22Rv1 (cell line): ENCODE data around the gene NAA16.

Experiments
- H3K27ac ChIP-seq: fragments of 450-650 bp; 2 replicates; pipeline ENCODE4 v1.5.1; 2017
- CTCF ChIP-seq: fragments of 450-650 bp; IDR thresholded peaks from 2 replicates; pipeline ENCODE4 v1.5.1; 2017; ENCODE audit warnings: mild to moderate bottlenecking
- ZFX ChIP-seq: fragments of 450-650 bp; IDR thresholded peaks from 2 replicates; pipeline ENCODE4 v1.6.1; 2017; ENCODE audit warnings: antibody characterized with exemption, borderline replicate concordance

NAA16 gene

GRCh38 chr13:41317243-41317642 is 6.2 kb downstream of the NAA16 start:
- TF ChIP-seq CTCF (no peak), ZFX (no peak)
- H3K27ac ChIP-seq: no peak overlapping the region

- TF ChIP-seq CTCF (no peak), ZFX (no peak)
- no peak overlapping the region for H3K27ac ChIP-seq
These were observed 14.7 kb downstream of the NAA16 start for GRCh38 chr13:41325752-41326151.

GRCh38 chr13:41326661-41327060 is 15.6 kb downstream of the NAA16 start:
- no peak for TF ChIP-seq ZFX
- TF ChIP-seq CTCF: no peak
- H3K27ac ChIP-seq: no peak overlapping the region

GRCh38 chr13:41327994-41328790 is 17.1 kb downstream of the NAA16 start:
- no peak overlapping the region for H3K27ac ChIP-seq
- TF ChIP-seq ZFX: no peak
- no peak for TF ChIP-seq CTCF

- no peak for TF ChIP-seq CTCF
- no peak for TF ChIP-seq ZFX
These were observed 21.8 kb downstream of the NAA16 start for GRCh38 chr13:41332829-41333228.

GRCh38 chr13:41334810-41335209 is 23.7 kb downstream of the NAA16 start:
- H3K27ac ChIP-seq: no peak overlapping the region

More at GRCh38 chr13:41332829-41333228, 21.8 kb downstream of the NAA16 start:
- no peak overlapping the region for H3K27ac ChIP-seq

More at GRCh38 chr13:41334810-41335209, 23.7 kb downstream of the NAA16 start:
- no peak for TF ChIP-seq ZFX
- no peak for TF ChIP-seq CTCF
